ENCODE measurements around the gene BRCA2.
A peak's percentile ranks its signal among the peaks of the same experiment; 100 is the strongest.

Gene BRCA2

DNA sequence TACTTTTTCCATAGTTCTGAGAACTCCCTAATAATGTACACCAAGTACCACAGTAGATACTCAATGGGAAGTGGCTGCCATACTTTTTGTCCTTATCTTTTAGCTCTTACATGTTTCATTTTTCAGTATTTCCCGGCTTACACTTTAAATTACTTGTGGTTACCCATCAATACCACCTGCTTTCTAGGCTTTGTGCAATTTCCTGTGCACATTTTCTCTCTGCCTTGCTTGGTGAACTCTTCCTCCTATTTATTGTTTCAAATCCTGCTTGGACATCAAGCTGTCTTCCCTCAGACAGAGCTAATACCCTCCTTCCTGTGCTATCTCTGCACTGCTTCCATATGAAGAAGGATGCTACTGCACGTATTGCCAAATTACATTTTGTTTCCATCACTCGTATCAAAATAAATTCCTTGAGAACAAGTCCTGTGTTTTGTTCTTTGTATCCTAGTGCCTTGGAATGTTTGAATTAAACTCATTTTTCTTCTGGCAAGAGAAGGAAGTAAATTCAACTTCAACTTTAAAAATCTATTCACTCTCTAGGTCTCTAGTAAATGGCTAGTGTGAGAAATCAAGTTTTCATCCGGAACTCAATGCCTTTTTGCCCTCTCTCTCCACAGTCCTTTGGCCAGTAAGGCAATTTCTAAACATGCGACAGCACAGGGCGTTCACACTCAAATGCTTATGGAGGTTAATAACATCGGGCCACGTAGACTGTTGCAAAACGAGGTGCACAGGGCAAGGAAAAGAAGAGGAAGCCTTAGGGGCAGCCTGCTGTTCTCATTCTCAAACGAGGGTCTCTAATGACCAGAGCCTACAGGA, 5.8 kb upstream of the BRCA2 start:
- TF ChIP-seq, protein P1, sequence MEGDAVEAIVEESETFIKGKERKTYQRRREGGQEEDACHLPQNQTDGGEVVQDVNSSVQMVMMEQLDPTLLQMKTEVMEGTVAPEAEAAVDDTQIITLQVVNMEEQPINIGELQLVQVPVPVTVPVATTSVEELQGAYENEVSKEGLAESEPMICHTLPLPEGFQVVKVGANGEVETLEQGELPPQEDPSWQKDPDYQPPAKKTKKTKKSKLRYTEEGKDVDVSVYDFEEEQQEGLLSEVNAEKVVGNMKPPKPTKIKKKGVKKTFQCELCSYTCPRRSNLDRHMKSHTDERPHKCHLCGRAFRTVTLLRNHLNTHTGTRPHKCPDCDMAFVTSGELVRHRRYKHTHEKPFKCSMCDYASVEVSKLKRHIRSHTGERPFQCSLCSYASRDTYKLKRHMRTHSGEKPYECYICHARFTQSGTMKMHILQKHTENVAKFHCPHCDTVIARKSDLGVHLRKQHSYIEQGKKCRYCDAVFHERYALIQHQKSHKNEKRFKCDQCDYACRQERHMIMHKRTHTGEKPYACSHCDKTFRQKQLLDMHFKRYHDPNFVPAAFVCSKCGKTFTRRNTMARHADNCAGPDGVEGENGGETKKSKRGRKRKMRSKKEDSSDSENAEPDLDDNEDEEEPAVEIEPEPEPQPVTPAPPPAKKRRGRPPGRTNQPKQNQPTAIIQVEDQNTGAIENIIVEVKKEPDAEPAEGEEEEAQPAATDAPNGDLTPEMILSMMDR (conservative IDR thresholded peaks at IDR 0.05; ENCODE audit: control insufficient read depth, insufficient read depth, low read depth, low read length): no peak
- H3K4me3 ChIP-seq (ENCODE audit: control insufficient read depth, low read depth, low read length): peak overlapping the region; percentile 29
- DNase-seq (ENCODE audit: low read depth): peak; percentile 42

DNA sequence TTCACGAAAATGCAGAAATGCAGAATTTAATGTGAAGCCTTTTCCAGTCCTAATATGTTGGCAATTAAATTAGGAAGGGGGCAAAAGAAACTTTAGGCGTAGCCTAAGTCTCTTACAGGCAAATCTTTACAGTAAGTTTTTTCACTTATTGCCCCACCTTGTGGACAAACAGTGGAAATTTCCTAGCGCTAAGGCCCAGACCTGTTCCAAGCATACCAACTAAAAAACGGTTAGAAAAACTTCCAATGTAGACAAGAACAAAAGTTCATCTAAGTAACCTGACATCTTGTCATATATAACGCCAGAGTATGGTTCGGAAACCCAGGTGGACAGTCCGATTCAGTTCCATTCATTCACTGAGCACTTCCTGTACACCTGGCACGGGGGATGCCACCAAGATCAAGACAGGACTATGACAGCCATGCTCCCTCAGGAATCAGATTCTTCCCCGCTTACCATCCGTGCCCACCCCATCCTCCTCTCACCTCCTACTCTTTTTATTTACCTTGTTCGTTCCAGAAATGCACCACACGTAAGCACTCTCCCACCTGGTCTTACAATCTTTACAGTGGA, 5.1 kb upstream of the BRCA2 start:
- H3K4me3 ChIP-seq (ENCODE audit: control insufficient read depth, low read depth, low read length): peak overlapping the region; percentile 29
- TF ChIP-seq, protein P1 (conservative IDR thresholded peaks at IDR 0.05; ENCODE audit: control insufficient read depth, insufficient read depth, low read depth, low read length): peak; percentile 76
- peak; percentile 76 for DNase-seq (ENCODE audit: low read depth)

DNA sequence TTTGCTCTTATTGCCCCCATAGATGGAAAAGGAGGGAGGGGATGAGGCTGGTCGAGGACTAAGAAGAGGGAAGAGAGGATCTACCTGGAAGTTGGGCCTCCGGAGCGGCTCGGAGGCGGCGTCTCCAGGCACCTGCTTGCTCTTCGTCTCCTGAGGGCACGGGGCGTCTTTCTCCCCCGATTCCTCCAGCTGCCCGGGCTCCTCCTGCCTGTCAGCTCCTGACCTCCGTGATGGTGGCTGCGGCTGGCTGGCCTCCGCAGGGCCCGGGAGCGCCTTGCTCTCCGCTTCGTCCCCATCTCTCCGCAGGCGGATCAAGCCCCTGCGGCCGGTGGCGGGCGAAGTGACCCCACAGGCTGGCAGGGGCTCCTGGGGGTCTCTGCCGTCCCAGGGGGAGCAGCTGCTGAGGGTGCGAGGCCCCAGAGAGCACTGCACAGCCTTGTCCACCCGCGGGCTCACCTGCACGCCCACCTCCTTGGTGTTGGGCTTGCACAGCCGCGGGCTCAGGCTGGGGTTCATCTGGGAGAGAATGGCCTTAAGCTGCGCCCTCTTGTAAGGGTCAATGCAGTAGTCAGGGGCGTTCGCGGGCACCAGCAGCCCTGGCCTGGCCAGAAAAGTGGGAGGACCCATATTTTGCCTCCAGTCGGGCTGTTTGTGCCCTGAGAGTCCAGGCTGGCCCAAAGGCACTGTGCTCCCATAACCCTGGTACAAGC, 4.0 kb upstream of the BRCA2 start:
- TF ChIP-seq, protein P1 (conservative IDR thresholded peaks at IDR 0.05; ENCODE audit: control insufficient read depth, insufficient read depth, low read depth, low read length): no peak
- no peak overlapping the region for H3K4me3 ChIP-seq (ENCODE audit: control insufficient read depth, low read depth, low read length)
- no peak for DNase-seq (ENCODE audit: low read depth)

DNA sequence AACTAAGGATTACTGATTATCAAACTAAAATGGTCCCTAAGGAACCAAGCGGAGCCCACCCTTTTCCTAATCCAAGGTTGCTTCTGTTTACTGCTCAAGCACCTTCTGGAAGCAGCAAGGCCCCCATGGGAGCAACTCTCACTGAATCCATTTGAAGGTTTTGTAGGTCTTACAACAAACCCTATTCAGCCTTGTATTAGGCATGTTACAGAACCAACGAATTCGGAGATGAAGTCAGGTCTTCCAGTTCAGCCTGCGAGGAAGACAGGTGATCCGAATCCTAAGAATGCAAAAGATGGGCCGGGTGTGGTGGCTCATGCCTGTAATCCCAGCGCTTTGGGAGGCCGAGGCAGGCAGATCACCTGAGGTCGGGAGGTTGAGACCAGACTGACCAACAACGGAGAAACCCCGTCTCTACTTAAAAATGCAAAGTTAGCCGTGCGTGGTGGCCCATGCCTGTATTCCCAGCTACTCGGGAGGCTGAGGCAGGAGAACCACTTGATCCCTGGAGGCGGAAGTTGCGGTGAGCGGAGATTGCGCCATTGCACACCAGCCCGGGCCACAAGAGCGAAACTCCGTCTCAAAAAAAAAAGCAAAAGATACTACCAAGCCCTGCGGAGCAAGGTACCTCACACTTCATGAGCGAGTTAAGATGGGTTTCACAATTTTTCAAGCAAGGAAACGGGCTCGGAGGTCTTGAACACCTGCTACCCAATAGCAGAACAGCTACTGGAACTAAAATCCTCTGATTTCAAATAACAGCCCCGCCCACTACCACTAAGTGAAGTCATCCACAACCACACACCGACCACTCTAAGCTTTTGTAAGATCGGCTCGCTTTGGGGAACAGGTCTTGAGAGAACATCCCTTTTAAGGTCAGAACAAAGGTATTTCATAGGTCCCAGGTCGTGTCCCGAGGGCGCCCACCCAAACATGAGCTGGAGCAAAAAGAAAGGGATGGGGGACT, 754 bp upstream of the BRCA2 start:
- TF ChIP-seq, protein P1 (conservative IDR thresholded peaks at IDR 0.05; ENCODE audit: control insufficient read depth, insufficient read depth, low read depth, low read length): no peak
- H3K4me3 ChIP-seq (ENCODE audit: control insufficient read depth, low read depth, low read length): peak overlapping the region; percentile 89
- DNase-seq (ENCODE audit: low read depth): peak; percentile 72

DNA sequence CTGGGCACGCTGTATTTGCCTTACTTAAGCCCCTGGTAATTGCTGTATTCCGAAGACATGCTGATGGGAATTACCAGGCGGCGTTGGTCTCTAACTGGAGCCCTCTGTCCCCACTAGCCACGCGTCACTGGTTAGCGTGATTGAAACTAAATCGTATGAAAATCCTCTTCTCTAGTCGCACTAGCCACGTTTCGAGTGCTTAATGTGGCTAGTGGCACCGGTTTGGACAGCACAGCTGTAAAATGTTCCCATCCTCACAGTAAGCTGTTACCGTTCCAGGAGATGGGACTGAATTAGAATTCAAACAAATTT, 676 bp downstream of the BRCA2 start:
- TF ChIP-seq, protein P1 (conservative IDR thresholded peaks at IDR 0.05; ENCODE audit: control insufficient read depth, insufficient read depth, low read depth, low read length): no peak
- peak overlapping the region; percentile 89 for H3K4me3 ChIP-seq (ENCODE audit: control insufficient read depth, low read depth, low read length)
- DNase-seq (ENCODE audit: low read depth): no peak

DNA sequence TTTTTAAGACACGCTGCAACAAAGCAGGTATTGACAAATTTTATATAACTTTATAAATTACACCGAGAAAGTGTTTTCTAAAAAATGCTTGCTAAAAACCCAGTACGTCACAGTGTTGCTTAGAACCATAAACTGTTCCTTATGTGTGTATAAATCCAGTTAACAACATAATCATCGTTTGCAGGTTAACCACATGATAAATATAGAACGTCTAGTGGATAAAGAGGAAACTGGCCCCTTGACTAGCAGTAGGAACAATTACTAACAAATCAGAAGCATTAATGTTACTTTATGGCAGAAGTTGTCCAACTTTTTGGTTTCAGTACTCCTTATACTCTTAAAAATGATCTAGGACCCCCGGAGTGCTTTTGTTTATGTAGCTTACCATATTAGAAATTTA, 1.2 kb downstream of the BRCA2 start:
- peak; percentile 25 for DNase-seq (ENCODE audit: low read depth)
- TF ChIP-seq, protein P1 (conservative IDR thresholded peaks at IDR 0.05; ENCODE audit: control insufficient read depth, insufficient read depth, low read depth, low read length): no peak
- H3K4me3 ChIP-seq (ENCODE audit: control insufficient read depth, low read depth, low read length): peak overlapping the region; percentile 89
